ENCODE measurements around the gene PROSER2. TPM values are rescaled to one million over a fixed set of nuclear protein-coding genes. Genes with fewer than 3 reads are reported as not detected.
A peak's percentile ranks its signal among the peaks of the same experiment; 100 is the strongest.

Gene PROSER2
- total and polyA plus RNA-seq, 4 donors, result 6.5 to 24.9 (median 9.9) TPM

DNA sequence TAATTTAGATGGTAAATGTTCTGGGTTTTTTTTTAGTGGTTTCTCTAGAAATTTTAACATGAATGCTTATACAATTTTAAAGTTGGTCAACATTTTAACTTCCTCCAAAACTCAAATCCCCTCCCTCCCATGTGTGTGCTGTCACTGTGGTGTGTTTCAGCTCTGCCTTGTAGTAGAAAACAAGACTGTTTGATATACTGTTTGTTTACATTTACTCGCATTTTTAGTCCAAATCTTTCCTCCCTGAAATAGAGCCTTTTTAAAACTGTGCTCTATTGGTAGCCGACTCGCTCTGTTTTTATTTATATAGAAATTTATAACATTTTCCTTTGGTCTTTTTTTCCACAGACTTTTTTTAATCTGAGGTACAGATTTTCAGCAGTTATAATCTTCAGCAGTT, 19.3 kb downstream of the PROSER2 start (continued):
- TF ChIP-seq, protein P1, sequence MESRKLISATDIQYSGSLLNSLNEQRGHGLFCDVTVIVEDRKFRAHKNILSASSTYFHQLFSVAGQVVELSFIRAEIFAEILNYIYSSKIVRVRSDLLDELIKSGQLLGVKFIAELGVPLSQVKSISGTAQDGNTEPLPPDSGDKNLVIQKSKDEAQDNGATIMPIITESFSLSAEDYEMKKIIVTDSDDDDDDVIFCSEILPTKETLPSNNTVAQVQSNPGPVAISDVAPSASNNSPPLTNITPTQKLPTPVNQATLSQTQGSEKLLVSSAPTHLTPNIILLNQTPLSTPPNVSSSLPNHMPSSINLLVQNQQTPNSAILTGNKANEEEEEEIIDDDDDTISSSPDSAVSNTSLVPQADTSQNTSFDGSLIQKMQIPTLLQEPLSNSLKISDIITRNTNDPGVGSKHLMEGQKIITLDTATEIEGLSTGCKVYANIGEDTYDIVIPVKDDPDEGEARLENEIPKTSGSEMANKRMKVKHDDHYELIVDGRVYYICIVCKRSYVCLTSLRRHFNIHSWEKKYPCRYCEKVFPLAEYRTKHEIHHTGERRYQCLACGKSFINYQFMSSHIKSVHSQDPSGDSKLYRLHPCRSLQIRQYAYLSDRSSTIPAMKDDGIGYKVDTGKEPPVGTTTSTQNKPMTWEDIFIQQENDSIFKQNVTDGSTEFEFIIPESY (IDR thresholded peaks at IDR 0.05), result no peak
- TF ChIP-seq FOXA1 (IDR thresholded peaks at IDR 0.05), result no peak
- TF ChIP-seq YY1 (IDR thresholded peaks at IDR 0.05), result no peak
- TF ChIP-seq, protein P2, sequence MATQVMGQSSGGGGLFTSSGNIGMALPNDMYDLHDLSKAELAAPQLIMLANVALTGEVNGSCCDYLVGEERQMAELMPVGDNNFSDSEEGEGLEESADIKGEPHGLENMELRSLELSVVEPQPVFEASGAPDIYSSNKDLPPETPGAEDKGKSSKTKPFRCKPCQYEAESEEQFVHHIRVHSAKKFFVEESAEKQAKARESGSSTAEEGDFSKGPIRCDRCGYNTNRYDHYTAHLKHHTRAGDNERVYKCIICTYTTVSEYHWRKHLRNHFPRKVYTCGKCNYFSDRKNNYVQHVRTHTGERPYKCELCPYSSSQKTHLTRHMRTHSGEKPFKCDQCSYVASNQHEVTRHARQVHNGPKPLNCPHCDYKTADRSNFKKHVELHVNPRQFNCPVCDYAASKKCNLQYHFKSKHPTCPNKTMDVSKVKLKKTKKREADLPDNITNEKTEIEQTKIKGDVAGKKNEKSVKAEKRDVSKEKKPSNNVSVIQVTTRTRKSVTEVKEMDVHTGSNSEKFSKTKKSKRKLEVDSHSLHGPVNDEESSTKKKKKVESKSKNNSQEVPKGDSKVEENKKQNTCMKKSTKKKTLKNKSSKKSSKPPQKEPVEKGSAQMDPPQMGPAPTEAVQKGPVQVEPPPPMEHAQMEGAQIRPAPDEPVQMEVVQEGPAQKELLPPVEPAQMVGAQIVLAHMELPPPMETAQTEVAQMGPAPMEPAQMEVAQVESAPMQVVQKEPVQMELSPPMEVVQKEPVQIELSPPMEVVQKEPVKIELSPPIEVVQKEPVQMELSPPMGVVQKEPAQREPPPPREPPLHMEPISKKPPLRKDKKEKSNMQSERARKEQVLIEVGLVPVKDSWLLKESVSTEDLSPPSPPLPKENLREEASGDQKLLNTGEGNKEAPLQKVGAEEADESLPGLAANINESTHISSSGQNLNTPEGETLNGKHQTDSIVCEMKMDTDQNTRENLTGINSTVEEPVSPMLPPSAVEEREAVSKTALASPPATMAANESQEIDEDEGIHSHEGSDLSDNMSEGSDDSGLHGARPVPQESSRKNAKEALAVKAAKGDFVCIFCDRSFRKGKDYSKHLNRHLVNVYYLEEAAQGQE (IDR thresholded peaks at IDR 0.05), result no peak
- no peak for TF ChIP-seq HNF4A (conservative IDR thresholded peaks at IDR 0.05)
- no peak for TF ChIP-seq NR2F2 (IDR thresholded peaks at IDR 0.05)
- no peak for TF ChIP-seq FOXA2 (IDR thresholded peaks at IDR 0.05)
- TF ChIP-seq SP1 (IDR thresholded peaks at IDR 0.05), result no peak

DNA sequence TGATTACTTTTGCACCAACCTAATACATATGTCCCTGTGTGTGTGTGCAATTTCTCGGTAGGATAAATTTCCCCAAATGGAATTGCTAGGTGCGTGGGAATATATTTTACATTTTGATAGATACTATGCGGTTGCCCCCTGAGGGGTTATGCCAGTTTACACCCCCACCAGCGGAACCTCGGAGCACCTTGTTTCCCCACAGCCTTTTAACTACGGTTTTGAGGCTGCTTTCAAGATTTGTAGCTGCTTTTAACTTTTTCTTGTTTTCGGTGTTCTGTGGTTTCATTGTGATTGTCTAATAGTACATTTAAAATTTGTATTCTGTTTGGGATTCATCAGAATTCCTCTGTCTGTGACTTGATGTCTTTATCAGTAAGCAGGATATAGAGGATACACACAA, 22.0 kb downstream of the PROSER2 start:
- Histone ChIP-seq H3K36me3 (ENCODE audit: control insufficient read depth in 4 of 4, insufficient read depth in 3 of 4, low read depth in 1 of 4, low read length in 3 of 4) (peaks cover 0 to 10% (median 4%) of the 10 kb centered on the region in 4 donors), H3K4me3 (ENCODE audit: low read depth in 1 of 3, low read length in 3 of 3) (no peak overlapping the region), H3K27me3 (ENCODE audit: control insufficient read depth in 4 of 4, insufficient read depth in 4 of 4, low read length in 3 of 4) (no peaks in the 10 kb centered on the region), H3K9me3 (ENCODE audit: control insufficient read depth in 4 of 4, low read length in 3 of 4) (no peaks in the 10 kb centered on the region), H3K4me1 (ENCODE audit: control insufficient read depth in 4 of 4, insufficient read depth in 4 of 4, low read length in 3 of 4) (peaks cover 5 to 25% (median 16%) of the 10 kb centered on the region in 4 donors), H3K9ac (ENCODE audit: low read depth in 1 of 2, low read length in 2 of 2) (no peak overlapping the region), H3K27ac (ENCODE audit: low read depth in 1 of 2, low read length in 2 of 2) (peak overlapping the region; percentile 13 to 19)
- DNase-seq (ENCODE audit: low spot score), result no peak
- WGBS, result 92% methylated on average over 7 of the region's 7 CpGs
- TF ChIP-seq HNF4A (conservative IDR thresholded peaks at IDR 0.05), result no peak
- no peak for TF ChIP-seq NR2F2 (IDR thresholded peaks at IDR 0.05)
- TF ChIP-seq FOXA1 (IDR thresholded peaks at IDR 0.05), result no peak
- no peak for TF ChIP-seq JUND (IDR thresholded peaks at IDR 0.05)
- TF ChIP-seq, protein P3, sequence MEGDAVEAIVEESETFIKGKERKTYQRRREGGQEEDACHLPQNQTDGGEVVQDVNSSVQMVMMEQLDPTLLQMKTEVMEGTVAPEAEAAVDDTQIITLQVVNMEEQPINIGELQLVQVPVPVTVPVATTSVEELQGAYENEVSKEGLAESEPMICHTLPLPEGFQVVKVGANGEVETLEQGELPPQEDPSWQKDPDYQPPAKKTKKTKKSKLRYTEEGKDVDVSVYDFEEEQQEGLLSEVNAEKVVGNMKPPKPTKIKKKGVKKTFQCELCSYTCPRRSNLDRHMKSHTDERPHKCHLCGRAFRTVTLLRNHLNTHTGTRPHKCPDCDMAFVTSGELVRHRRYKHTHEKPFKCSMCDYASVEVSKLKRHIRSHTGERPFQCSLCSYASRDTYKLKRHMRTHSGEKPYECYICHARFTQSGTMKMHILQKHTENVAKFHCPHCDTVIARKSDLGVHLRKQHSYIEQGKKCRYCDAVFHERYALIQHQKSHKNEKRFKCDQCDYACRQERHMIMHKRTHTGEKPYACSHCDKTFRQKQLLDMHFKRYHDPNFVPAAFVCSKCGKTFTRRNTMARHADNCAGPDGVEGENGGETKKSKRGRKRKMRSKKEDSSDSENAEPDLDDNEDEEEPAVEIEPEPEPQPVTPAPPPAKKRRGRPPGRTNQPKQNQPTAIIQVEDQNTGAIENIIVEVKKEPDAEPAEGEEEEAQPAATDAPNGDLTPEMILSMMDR (IDR thresholded peaks at IDR 0.05; ENCODE audit: low read depth, low read length, missing input control), result no peak
- no peak for TF ChIP-seq RAD21 (IDR thresholded peaks at IDR 0.05)
- no peak for TF ChIP-seq HNF4G (IDR thresholded peaks at IDR 0.05)
- TF ChIP-seq, protein P2 (IDR thresholded peaks at IDR 0.05), result no peak
- TF ChIP-seq GABPA (IDR thresholded peaks at IDR 0.05 in 1 of 2, conservative IDR thresholded peaks at IDR 0.05 in 1 of 2), result no peak
- no peak for TF ChIP-seq EGR1 (IDR thresholded peaks at IDR 0.05; ENCODE audit: low read depth in 2 of 2)
- no peak for TF ChIP-seq SP1 (IDR thresholded peaks at IDR 0.05)

Measured in liver (tissue), 9 donors.